ENCODE data around the gene NUP62CL.

DNA sequence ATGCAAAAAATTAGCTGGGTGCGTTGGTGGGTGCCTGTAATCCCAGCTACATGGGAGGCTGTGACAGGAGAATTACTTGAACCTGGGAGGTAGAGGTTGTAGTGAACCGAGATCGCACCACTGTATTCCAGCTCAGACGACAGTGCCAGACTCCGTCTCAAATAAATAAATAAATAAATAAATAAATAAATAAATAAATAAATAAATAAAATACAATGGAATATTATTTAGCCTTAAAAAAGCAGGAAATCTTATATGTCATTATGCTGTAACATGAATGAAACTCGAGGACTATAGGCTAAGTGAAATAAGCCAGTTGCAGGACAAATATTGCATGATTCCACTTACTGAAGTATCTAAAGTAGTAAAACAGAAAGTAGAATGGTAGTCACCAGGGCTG, 130.1 kb downstream of the NUP62CL start:
- TF ChIP-seq JUND (IDR thresholded peaks at IDR 0.05) (no peak), TCF7L2 (IDR thresholded peaks at IDR 0.05; ENCODE audit: borderline replicate concordance, extremely low read depth, insufficient read depth, insufficient read length) (no peak), POLR2A (IDR thresholded peaks at IDR 0.05; ENCODE audit: borderline replicate concordance, extremely low read depth, insufficient read depth, insufficient read length) (no peak), POLR2AphosphoS5 (IDR thresholded peaks at IDR 0.05; ENCODE audit: low read depth, low read length) (no peak), ELF1 (IDR thresholded peaks at IDR 0.05; ENCODE audit: borderline replicate concordance, low read depth) (no peak), EZH2phosphoT487 (IDR thresholded peaks at IDR 0.05; ENCODE audit: borderline replicate concordance) (no peak), YY1 (IDR thresholded peaks at IDR 0.05; ENCODE audit: extremely low read depth, insufficient replicate concordance, low read depth, low read length) (no peak), RAD21 (IDR thresholded peaks at IDR 0.05; ENCODE audit: low read depth) (no peak), EZH2 (IDR thresholded peaks at IDR 0.05) (no peak), SIN3A (IDR thresholded peaks at IDR 0.05; ENCODE audit: low read depth) (no peak)
- TF ChIP-seq, protein P1, sequence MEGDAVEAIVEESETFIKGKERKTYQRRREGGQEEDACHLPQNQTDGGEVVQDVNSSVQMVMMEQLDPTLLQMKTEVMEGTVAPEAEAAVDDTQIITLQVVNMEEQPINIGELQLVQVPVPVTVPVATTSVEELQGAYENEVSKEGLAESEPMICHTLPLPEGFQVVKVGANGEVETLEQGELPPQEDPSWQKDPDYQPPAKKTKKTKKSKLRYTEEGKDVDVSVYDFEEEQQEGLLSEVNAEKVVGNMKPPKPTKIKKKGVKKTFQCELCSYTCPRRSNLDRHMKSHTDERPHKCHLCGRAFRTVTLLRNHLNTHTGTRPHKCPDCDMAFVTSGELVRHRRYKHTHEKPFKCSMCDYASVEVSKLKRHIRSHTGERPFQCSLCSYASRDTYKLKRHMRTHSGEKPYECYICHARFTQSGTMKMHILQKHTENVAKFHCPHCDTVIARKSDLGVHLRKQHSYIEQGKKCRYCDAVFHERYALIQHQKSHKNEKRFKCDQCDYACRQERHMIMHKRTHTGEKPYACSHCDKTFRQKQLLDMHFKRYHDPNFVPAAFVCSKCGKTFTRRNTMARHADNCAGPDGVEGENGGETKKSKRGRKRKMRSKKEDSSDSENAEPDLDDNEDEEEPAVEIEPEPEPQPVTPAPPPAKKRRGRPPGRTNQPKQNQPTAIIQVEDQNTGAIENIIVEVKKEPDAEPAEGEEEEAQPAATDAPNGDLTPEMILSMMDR (IDR thresholded peaks at IDR 0.05 in 2 of 3, conservative IDR thresholded peaks at IDR 0.05 in 1 of 3; ENCODE audit: borderline replicate concordance in 1 of 3, insufficient read depth in 1 of 3, low read depth in 2 of 3, low read length in 2 of 3): no peak
- TF ChIP-seq, protein P2, sequence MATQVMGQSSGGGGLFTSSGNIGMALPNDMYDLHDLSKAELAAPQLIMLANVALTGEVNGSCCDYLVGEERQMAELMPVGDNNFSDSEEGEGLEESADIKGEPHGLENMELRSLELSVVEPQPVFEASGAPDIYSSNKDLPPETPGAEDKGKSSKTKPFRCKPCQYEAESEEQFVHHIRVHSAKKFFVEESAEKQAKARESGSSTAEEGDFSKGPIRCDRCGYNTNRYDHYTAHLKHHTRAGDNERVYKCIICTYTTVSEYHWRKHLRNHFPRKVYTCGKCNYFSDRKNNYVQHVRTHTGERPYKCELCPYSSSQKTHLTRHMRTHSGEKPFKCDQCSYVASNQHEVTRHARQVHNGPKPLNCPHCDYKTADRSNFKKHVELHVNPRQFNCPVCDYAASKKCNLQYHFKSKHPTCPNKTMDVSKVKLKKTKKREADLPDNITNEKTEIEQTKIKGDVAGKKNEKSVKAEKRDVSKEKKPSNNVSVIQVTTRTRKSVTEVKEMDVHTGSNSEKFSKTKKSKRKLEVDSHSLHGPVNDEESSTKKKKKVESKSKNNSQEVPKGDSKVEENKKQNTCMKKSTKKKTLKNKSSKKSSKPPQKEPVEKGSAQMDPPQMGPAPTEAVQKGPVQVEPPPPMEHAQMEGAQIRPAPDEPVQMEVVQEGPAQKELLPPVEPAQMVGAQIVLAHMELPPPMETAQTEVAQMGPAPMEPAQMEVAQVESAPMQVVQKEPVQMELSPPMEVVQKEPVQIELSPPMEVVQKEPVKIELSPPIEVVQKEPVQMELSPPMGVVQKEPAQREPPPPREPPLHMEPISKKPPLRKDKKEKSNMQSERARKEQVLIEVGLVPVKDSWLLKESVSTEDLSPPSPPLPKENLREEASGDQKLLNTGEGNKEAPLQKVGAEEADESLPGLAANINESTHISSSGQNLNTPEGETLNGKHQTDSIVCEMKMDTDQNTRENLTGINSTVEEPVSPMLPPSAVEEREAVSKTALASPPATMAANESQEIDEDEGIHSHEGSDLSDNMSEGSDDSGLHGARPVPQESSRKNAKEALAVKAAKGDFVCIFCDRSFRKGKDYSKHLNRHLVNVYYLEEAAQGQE (IDR thresholded peaks at IDR 0.05; ENCODE audit: low read depth): no peak
- TF ChIP-seq, protein P3, sequence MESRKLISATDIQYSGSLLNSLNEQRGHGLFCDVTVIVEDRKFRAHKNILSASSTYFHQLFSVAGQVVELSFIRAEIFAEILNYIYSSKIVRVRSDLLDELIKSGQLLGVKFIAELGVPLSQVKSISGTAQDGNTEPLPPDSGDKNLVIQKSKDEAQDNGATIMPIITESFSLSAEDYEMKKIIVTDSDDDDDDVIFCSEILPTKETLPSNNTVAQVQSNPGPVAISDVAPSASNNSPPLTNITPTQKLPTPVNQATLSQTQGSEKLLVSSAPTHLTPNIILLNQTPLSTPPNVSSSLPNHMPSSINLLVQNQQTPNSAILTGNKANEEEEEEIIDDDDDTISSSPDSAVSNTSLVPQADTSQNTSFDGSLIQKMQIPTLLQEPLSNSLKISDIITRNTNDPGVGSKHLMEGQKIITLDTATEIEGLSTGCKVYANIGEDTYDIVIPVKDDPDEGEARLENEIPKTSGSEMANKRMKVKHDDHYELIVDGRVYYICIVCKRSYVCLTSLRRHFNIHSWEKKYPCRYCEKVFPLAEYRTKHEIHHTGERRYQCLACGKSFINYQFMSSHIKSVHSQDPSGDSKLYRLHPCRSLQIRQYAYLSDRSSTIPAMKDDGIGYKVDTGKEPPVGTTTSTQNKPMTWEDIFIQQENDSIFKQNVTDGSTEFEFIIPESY (IDR thresholded peaks at IDR 0.05; ENCODE audit: extremely low read depth, insufficient replicate concordance, low read length): no peak
- TF ChIP-seq, protein P4, sequence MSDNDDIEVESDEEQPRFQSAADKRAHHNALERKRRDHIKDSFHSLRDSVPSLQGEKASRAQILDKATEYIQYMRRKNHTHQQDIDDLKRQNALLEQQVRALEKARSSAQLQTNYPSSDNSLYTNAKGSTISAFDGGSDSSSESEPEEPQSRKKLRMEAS (IDR thresholded peaks at IDR 0.05): no peak

Data from HCT116 (cell line).